ENCODE measurements around the gene NAA20.

NAA20 gene

DNA sequence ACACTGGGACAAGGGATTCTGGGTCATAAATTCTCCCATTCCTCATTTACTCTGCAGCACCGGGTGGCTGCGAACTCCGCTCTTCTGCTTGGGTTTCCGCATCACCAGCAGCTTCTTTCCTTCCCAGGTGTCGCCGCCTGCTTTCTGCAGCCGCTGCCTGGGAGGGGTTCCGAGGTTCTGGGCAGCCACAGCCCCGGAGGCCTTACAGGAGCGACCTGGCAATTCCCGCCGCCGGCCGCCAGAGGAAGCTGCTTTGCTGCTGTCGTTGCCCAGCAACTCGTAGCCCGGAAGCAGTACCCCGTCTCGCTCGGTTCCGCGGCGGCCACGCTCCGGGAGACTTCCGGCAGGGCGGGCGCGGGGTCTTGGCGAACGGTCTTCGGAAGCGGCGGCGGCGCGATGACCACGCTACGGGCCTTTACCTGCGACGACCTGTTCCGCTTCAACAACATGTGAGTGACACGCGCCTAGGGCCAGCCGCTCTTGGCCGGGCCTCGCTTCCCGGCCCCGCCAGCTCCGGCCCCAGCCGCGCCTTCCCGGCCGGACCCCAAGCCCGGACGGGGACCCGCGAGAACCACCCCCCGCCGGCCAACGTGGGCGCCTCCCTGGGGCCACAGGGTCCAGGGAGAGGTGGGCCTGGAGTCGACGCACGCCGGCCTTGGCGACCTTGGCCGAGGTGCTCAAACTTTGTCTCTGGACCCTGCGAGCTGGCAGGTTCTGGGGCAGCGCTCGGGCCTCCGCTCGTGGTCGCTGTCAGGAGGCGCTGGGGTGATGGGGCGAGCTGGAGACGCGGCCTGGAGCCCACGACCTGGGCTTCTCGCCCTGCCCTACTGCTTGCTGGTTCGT is at the start of gene NAA20:
NAA20 (plus strand) TSS at position 362 of the 843 bp plus-strand sequence; CDS start at position 397, 35 bp downstream.
- peak; percentile 95 for DNase-seq

DNA sequence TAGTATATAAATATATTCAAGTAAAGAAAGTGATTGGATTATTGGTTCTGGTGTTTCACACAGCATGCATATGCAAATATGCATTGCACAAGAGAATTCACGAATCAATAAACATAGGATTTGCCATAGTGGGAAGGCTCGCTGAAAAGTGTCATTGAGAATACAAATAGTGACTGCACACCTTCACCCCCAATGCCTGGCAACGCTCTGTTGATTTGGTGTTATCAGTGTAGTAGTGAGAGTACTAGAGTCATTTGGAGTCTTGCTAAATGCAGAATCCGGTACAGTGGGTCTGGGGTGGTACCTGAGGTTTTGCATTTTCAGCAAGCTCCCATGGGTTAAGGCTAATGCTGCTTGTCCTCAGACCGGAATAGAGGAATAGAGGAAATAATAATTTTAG is 49.7 kb upstream of the NAA20 start:
- DNase-seq: no peak

DNA sequence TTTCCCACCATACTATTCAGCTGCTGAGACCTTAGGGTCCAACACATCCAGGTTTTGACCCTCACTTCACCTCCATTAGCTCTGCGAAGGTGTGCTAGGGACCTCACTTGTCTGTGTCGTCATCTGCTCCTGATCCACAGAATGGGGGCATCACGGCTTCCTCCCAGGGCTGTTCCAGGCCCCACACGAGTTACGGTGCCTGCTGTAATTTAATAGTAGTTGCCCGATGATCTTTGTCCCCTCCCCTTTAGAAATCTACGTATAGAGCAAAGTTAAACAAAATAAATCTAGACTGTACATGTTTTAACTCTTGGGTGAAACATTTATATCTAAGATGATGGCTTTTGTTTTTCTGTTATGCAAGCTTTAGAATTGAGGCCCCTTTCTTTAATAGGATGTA is 49.1 kb upstream of the NAA20 start:
- no peak for DNase-seq

DNA sequence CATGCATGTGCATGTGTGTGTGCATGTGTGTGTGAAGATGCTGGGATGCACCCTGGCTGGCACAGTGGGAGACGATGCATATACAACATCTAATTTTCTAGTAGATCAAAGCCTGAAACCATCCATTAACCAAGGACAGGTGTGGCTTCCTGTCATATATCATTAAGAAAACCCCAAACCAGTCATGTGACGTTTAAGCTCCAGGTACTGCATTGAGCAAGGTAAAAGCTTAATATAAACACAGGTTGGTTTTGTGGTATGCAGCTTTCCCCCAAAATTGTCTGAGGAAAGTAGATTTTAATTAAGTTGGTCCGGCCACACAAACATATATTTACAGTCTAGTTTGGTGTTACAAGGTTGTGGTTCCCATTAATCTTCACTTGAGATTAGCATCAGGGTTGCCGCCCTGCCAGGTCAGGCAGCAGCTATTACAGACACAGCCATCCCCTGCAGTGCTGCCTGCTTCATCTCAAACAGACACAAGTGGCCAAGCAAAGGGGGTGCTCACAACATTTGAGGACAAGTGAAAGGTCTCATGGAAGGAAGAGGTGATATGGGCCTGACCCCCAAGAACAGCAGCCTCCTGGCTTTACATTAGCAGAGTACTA is 48.6 kb upstream of the NAA20 start:
- peak; percentile 35 for DNase-seq

DNA sequence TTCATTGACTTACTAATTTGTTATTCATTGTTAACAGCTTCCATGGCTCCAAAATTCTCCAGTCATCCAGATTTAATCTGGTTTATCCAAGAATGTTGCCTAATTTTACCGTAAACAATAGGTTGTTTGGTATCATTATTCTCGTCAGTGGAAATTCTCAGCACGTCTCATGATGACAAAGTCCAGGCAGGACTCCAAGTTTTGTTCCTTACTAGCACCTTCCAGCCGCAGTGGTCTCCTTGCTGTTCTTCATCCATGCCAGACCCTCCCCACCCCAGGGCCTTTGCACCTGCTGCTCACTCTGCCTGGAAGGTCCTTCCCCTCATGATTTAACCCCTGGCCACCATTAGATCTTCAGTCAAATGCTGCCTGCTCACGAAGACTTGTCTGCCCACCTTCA is 48.1 kb upstream of the NAA20 start:
- DNase-seq: no peak

- DNase-seq: no peak
Observed at GRCh38 chr20:19969507-19970255, 47.5 kb upstream of the NAA20 start.

GRCh38 chr20:19970256-19970765 is 46.9 kb upstream of the NAA20 start:
- DNase-seq: no peak

DNA sequence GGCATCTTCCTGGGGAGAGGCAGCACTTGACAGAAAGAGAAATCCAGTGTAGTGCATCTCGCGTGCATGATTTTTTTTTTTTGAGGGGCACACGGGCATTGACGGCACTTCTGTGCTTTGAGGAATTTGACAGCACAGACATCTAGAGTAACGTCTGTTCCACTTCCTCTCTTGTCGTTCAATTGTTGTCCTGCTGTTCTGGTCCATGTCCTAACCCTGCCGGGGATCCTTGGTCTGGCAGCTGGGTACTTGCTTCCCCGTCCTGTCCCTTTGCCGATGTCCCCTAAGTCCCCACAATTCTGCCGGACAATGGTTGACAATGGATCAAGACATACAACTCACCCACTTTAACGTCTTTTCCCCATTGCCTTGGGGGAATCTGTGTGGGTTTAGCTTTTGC is 46.0 kb upstream of the NAA20 start:
- DNase-seq: no peak

GRCh38 chr20:19973961-19974629 is 43.1 kb upstream of the NAA20 start:
- no peak for DNase-seq

DNA sequence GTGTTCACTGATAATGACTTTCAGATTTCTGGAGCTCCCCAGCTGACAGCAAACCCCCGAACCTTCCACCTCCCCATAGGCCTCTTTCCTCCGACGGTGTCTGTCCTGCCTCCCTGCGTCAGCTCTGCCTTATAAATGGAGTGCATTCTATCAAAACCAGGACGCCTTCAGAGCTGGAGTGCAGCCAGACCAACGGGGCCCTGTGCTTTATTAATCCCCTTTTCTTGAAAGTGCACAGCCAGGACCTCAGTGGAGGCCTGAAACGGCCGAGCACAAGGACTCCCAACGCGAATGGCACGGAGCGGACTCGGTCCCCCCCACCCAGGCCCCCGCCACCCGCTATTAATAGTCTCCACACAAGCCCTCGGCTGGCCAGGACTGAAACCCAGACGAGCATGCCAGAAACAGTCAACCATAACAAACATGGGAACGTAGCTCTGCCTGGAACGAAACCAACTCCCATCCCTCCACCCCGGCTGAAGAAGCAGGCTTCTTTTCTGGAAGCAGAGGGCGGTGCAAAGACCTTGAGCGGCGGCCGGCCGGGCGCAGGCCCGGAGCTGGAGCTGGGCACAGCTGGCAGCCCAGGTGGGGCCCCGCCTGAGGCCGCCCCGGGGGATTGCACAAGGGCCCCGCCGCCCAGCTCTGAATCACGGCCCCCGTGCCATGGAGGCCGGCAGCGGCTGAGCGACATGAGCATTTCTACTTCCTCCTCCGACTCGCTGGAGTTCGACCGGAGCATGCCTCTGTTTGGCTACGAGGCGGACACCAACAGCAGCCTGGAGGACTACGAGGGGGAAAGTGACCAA is 42.3 kb upstream of the NAA20 start:
- peak; percentile 31 for DNase-seq

DNA sequence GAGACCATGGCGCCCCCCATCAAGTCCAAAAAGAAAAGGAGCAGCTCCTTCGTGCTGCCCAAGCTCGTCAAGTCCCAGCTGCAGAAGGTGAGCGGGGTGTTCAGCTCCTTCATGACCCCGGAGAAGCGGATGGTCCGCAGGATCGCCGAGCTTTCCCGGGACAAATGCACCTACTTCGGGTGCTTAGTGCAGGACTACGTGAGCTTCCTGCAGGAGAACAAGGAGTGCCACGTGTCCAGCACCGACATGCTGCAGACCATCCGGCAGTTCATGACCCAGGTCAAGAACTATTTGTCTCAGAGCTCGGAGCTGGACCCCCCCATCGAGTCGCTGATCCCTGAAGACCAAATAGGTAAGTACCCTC is 41.7 kb upstream of the NAA20 start:
- no peak for DNase-seq

GRCh38 chr20:19975901-19976300 is 41.3 kb upstream of the NAA20 start:
- DNase-seq: no peak

DNA sequence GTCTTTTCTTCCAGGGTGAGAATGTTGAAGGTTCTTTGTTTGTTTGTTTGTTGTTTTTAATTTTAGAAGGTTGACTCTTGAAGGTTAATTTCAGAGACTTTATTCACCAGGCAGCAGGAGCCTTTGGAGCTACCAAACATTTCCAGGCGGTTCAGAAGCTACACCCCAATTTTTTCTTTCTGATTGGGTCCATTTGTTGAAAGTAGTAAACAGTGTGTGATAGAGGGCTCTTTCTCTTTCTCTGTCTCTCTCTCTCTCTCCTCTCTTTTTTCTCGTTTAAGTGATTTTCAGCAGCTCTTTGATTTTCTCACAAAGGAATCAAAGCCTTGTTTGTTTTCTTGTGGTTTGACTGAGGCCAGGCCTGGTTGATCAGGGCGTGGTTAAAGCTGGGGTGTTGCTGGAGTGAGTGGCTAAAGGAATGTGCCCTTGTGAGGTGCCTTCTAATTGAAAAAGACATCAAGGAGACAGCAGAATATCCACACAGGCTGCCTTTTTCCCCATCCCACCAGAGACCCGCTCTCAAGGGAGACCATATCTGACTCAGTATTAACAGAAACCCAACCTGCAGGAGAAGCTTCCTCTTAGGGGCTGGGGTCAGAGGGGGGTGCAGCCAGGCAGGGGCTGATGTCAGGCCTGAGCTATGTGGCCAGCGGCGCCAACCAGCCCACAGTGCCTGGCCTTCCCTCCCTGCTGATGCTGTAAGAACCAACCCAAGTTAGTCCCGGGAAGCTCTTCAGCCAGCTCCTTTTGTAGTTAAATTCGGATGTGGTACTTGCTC is 40.4 kb upstream of the NAA20 start:
- DNase-seq: no peak

GRCh38 chr20:19977373-19977770 is 39.8 kb upstream of the NAA20 start:
- no peak for DNase-seq

- DNase-seq: no peak
Observed at GRCh38 chr20:19978511-19979210, 38.5 kb upstream of the NAA20 start.

DNA sequence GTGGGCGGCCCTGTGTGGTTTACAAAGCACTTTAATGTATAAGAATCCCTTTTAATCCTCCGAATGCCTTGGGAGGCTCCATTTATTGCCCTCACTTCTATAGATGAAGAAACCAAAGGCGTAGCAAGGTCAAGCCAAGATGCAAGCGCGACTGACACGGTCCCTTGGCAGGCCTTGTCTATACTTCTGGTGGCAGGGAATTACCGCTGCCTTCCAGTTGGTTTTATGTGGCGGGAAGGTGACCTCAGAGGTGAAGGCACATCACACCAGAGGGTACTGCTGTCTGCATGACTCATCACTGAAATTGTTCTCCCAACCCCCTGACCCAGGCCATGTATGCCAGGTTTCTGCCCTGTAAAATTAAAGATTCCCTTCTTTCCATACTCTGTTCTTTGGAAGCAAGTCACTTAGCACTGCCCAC is 36.1 kb upstream of the NAA20 start:
- DNase-seq: no peak

GRCh38 chr20:19986419-19986818 is 30.7 kb upstream of the NAA20 start:
- DNase-seq: no peak

DNA sequence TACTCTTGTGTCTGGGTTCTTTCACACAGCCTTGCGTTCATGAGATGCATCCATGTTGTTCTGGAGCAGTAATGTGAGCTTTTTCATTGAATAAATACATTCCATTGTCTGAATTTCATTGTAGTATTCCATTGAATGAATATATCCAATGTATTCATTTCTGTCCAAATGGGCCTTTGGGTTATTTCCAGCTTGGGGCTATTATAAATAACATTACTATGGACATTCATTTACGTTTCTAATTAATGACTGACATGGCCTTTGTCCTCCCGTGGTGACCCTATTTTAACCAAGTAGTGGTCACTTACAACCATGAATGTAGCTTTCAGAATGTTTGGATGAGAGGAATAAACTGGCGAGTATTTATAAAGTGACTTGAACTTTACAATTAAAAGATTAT is 30.1 kb upstream of the NAA20 start:
- DNase-seq: no peak

DNA sequence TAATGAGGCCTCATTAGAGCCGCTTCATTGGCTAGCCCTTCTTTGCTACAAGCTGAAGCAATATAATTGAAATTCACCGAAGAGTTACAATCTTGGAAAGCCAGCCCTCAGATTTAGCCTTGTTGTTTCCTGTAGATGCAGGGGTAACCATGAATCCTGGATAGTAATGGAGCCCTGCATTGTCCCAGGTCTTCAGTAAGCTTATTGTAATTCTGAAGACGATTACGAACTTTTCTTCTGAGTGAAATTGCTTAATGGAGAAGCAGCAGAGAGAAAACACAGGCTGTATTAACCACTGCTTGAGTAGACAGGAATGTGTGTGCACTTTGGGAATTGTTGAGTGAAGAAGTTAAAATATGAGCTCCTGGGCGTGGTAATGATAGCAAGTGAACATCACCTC is 26.3 kb upstream of the NAA20 start:
- DNase-seq: no peak

DNA sequence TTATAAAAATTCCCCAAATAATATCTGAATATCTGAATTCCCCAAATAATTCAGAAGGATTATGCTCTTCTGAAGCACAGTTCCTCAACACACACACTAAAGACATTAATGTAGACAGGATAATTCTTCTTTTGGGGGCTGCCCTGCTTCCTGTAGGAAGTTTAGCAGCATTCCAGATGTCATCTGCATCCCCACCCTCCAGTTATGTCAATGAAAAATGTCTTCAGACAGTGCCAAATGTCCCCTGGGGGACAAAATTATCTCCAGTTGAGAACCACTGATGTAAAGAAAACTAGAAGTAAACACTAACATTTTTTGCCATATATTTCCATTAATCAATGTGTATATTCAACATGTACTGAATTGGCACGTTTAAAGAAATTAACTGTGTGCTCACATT is 25.9 kb upstream of the NAA20 start:
- no peak for DNase-seq

DNA sequence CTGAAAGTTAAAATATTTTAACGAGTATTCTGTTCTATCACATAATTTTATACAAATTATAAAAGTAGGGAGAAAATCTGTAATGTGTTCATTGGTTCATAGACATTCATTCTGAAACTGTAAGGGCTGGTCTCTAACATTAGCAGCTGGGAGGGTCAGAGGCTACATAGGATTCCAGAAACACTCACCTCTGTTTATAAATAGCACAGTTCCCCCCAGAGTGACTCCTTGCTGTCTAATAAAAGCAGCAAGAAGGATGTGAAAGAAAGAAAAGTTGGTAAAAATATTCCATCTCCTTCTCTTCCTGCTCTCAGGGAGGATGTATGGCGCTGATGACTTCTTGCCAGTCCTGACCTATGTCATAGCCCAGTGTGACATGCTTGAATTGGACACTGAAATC is 25.3 kb upstream of the NAA20 start:
- DNase-seq: no peak

Measured in NCI-H510A treated with DMSO at 0.1 percent for 48 hours (cell line).